ENCODE measurements around the gene LDLRAD4.

LDLRAD4 gene

DNA sequence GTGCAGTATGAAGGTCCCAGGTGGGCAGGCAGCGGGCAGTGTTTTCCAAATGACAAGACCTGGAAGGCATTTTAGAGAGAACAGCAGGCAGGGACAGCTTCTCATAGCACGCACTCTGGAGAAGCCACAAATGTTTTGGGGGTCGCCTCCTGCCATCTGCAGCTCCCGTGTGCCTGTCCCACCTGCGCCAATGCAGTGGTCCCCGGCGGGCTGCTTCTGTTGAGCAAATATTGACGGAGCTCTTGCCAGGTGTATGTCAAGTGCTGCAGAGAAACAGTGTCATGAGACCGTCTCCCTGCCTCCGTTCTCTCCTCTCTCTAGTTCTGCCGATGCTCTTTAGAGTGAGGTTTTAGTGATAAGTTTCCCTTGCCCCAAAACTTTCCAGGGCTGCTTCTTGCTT lies 174.8 kb downstream of the LDLRAD4 start:
- DNase-seq, result peak; percentile 66

DNA sequence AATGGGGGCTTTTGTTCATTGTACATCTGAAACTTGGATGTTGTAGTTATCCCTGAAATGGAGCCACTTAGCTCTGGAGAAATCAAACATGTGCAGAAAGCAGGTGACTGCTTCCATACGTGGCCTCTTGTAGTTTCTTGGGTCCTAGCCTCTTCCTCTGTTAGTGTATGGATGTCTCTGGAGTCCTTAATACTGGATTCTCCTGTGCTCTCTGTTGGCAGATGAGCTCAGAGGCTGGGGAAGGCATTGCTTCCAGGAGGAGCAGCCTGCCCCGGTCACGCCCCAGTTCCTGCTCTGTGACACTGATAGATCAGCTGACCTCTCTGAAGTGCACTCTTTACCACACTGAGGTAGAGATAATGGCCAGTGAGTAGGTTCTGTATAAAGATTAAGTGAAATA lies 176.2 kb downstream of the LDLRAD4 start:
- DNase-seq, result no peak

DNA sequence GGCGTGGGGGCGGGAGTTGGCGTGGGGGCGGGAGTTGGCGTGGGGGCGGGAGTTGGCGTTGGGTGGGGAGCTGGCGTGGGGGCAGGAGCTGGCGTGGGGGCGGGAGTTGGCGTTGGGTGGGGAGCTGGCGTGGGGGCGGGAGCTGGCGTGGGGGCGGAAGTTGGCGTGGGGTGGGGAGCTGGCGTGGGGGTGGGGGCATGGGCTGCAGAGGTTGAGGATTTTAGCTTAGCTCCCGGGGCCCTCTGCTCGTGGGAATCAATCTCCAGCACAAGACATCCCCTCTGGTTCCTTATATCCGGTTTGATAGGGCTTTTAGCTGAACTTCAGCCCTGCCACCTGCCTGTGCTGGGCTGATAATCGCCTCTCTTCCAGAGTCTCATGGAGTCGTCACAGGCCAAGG lies 177.0 kb downstream of the LDLRAD4 start:
- DNase-seq, result no peak

DNA sequence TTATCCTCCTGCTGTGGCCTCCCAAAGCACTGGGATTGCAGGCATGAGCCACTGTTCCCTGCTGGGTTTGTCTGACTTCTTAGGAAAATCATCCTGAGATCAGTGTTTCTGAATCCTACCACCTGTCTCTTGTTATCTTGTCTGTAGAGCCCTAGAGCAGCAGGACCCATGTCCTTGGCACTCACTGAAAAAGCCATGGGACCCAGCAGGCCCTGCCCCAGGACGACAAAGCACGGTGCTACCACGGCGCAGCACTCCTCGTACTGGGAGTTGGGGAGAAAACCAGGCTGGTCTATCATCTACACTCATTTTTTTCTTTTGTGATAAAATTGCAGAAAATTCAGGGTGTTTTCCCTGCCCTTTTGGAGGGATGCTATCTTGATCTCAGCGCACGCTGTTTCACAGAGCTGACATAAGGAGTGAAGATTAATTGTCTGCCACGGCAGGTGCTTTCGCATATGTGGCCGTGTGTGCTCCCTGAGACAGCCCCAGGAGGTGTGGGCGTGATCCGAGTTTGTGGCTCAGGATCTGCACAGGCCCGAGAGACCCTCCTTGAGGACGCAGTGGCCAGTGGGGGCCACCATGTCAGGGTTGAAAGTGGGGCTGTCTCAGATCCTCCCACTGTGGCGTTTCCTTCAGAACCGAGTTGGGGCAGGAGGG lies 179.1 kb downstream of the LDLRAD4 start:
- DNase-seq, result no peak

DNA sequence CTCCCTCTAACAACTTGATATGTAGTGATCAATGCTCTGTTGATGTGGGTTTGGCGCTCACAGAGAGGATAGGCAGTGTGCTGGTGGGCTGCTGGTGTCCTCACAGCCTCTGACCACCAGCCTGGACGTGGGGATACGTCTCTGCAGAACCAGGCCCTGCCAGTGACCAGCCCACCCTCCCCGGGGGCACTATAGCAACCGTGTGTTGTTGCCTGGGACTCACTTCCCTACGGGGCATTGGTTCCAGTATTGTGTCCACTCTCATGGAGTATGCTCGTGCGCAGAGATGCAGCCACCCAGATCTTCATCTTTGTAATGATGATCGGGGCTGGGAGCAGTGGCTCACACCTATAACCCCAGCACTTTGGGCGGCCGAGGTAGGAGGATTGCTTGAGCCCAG lies 180.1 kb downstream of the LDLRAD4 start:
- no peak for DNase-seq

DNA sequence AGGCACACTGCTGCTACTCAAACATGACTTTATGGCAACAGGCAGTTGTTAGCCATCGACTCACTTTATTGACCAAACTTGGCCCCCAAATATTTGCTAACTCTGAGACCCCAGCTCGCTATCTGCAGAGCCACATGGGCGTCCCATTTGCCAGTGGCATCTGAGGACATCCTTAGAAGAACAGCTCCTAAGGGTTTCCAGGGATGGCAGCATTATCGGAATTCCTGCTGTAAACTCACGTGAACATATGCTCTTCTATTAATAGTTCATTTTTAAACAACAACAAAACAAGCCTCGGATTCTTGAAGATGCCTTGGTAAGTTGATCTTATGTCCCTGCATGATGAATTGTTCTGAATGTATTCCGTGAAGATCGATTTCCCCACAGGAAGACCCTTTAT lies 181.0 kb downstream of the LDLRAD4 start:
- DNase-seq, result no peak

DNA sequence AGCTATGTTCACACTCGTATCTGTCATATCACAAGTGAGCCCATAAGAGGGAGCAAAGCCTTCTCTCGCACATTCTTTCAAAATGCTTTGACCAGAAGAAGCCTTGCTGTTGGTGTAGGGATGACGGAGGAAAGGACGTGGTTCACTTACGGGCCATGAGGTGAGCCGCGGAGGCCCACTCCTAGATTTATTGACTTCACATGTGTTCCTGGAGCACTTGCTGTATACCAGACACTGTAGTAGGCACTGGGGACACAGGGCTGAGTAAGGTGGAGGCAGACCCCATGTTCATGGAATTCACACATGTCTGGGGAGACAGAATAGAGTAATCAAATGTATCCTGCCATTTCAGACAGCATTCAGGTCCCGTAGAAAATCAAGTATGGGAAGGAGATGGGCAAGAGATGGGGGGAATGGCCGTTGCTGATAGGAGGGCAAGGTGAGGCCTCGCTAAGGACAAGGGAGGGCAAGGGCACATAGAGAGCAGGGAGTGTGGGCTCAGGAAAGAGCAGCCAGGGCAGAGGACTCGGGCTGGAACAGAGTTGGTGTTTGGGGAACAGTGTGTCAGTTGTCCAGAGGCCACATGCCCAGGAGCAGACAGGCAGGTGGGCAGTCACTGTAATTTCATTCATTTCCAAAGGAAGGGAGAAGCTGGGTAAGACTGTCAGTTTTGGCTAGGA lies 182.2 kb downstream of the LDLRAD4 start:
- DNase-seq, result no peak

DNA sequence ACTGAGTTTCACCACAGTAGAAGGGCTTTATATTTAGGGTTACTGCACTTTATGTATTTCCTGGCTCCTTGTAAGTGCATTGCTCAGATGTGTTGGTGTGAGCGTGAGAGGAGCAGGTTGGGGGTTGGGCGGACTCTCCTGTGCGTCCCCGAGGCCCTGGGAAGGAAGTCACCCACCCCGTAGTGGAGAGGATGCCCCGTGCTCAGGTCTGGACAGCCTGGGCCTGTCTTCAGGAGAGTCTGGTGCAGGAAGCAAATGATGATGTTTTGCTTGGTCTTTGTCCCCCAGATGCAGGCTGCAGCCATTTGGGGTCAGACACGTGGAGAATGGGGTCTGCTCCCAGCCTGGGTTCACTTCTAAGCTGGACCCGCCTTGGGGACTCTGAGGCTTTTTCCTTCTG lies 182.8 kb downstream of the LDLRAD4 start:
- no peak for DNase-seq

DNA sequence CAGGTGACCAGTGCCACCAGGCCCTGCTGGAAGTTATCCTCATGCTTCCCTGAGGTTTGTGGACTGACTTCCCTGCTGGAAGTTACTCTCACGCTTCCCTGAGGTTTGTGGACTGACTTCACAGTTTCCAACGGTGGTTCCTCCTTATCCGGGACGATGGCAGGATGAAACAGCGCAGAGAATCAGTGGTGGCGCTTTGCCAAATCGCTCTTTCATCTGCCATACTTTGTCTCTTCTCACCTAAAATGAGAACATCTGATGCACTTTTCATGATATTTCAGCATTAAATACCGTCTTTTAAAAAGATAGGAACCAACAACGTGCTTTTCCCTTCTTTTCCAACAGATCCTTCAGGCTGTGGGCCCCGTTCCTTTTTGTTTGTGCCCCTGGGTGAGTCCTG lies 183.3 kb downstream of the LDLRAD4 start:
- no peak for DNase-seq

DNA sequence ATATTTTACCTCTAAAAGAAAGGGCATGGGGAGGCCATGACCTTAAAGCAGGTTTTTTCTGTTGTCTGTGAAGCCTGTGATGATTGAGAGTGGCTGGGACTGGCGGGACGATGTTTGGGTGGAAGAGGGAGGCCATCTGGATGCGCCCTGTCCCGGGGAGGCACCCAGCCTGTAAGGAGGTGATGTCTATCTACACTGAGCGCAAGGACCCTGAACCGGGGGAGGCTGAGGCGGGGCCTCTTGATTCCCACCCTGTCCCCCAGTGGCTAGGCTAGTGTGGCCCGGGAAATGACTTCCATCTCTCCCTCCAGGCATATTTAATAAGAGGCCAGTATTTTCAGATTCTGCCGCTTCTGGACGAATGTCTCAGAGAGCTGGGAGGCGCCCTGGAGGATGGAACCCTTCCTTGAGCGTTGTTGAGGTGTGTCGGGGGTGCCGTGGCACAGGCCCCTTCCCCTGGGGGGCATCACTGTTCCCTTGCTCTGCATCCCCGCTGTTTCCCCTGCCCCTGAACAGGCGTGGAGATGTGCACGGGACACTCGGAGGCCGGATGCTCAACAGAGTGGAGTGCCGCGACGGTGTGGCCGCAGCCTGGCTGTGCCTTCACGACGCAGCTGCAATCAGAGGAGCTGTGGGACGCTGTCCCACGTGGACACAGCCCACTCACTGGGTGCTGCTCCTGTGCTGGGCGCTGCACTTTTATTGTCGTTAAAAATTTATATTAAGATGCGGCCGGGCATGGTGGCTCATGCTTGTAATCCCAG lies 185.4 kb downstream of the LDLRAD4 start:
- no peak for DNase-seq

DNA sequence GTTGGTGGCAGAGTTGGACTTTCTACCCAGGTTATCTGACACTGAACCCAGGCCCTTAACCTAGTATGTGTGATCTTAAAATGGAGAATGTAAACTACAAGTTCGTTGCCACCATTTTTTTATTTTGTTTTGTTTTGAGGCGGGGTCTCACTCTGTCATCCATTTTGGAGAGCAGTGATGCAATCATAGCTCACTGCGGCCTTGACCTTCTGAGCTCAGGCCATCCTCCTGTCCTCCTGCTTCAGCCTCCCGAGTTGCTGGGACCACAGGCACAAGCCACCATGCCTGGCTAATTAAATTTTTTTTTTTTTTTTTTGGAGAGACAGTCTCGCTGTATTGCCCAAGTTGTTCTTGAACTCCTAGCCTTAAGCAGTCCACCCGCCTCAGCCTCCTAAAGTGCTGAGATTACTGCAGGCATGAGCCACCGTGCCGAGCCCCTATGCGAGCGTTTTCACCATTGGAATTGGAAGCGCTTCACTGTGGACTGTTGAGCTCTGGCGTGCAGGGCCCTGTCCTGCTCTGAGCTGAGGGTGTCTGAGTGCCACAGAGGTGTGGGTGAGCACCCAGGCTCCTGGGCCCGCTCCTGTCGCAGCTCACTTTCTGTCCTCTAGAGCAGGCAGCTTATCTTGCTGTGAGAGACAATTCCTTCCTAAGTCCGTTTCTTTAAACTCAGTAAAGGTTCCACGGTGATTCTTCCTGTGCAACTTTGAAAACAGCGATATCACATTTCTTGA lies 186.9 kb downstream of the LDLRAD4 start:
- DNase-seq, result no peak

DNA sequence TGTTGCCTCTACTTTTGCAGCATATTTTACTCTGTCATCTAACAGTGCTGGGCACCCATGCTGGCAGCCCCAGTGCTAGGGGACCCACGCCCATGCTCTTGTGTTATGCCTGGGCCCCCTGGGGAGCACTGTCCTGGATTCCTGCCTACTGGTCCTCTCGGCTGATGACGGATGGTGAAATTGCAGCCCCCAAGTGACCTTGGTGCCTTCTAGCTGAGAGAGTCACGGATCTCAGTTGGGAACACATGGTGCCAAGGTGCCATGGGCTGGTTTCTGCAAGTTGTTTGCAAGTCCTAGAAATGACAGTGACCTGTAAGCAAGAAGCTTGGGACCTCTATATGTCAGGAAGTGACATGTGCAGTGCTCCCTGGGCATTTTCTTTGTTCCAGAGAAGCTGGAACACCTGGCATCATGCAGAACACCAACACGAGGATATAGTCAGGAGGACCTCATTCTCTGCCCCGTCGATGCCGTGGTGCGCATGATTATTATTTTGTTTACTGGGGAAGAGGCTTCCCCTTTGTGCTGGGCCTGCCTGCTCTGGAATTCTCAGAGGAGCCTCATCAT lies 187.6 kb downstream of the LDLRAD4 start:
- no peak for DNase-seq

DNA sequence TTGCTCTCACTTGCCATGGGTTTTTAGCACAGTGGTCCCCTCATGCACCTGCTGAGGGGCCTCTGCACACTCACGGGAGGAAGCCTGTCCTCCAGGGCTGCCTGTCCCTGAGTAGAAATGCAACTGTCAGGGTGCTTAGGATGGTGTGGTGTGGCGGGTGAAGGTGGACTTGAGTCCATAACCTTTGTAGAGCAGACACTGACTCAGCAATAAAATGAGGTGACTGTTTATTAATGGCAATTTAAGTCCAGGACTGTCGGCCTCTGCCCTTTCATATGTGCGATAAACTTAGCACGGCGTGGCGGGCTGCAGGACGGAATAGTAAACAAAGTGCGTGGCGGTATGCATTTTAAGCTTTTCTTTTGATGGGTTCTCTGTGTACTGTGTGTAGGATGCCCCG lies 188.2 kb downstream of the LDLRAD4 start:
- no peak for DNase-seq

DNA sequence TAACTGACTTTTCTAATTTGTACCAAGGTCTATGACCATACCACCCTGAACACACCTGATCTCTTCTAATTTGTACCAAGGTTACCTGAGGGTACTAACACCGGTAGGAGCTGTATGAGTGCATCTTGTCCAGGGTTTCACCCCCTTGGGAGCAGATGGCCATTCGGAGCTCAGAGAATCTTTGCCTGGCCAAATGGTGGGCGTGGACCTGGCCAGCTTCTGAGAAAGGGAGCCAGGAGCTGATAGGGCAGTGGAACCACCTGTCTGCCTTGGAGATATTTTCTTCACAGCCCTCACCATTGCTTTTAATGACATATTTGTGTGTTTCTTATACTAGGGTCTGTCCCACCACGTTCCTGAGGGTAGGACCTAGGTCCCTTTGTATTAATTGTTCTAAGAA lies 188.9 kb downstream of the LDLRAD4 start:
- DNase-seq, result no peak

DNA sequence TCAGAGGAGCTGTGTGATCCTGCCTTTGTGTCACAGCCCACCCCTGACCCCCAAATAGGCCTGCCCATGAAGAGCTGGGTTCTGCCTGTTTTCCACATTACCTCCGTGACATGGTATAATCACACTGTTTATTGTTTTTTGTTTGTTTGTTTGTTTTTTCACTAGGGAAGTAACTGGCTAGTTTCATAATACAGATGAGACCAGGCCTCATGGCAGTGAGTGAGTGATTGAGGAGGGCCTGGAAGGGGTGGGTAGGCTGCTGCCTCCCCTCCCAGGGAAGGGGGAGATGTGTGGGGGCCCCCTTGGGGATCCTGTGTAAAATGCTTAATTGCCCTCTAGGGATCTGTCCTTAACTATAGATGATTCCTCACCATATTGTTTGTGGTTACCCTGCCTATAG lies 190.5 kb downstream of the LDLRAD4 start:
- no peak for DNase-seq

DNA sequence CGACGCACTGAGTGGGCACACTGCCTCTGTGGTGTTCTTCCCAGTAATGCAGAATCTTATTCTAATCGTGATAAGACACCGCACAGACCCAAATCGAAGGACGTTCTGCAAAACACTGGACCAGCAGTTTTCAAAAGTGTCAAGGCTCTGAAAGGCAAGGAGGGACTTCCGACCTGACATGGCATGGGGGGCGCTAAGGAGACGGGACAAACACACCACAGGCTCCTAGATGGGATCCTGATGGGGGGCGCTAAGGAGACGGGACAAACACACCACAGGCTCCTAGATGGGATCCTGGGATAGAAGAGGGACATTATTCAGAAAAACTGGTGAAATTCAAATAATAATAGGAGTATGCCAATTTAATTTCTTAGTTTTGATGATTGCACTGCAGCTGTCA lies 191.4 kb downstream of the LDLRAD4 start:
- no peak for DNase-seq

DNA sequence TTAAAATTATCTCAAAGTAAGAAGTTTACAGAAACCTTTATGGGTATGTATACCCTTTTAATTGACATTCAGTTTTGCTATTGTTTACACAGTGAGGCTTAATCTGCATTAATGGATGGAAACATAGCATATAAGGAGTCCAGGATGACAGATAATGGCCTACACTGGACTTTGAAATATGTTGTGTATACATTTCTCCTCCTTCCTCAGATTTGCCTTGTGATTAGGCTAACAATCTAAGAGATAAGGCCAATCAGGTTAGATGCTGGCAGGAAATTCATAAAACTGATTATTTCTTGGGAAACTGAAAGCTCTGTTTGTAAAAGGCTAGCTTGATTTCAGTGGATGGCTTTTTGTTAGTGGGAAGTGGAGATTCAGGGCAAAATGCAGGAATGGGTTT lies 191.9 kb downstream of the LDLRAD4 start:
- DNase-seq, result no peak

DNA sequence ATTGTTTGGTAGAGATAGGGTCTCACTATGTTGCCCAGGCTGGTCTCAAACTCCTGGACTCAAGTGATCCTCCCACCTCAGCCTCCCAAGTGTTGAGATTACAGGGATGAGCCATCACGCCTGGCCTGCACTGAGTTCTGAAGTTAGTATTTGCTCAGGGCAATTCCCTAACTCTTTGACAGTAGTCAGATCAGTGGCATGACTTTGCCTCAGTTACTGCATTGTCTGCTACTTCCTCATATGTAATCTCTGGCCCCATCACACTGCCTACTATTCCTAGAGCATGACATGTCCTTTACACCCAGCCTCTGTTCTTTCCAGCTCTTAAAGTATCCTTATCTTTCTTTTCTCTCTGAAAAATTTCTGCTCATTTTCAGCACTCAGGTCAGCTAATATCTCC lies 193.5 kb downstream of the LDLRAD4 start:
- DNase-seq, result no peak

DNA sequence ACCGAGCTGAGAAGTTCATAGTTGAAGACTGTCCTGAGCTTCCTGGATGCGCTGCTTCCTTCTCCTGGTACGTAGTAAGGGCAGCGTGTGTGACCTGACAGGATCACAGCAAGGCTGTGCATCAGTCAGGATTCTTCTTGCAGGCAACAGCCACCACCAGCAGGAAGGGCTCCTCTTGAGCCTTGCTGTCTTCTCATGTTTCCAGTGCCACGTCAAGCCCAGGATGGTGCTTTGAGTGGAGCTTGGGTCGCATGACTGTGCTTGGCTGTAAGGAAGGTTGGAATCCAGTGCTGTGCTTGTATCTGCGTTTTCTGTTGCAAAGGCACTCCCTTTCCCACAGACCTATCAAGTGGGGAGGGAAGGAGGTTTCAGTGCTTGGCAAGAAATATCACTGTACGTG lies 194.3 kb downstream of the LDLRAD4 start:
- no peak for DNase-seq

DNA sequence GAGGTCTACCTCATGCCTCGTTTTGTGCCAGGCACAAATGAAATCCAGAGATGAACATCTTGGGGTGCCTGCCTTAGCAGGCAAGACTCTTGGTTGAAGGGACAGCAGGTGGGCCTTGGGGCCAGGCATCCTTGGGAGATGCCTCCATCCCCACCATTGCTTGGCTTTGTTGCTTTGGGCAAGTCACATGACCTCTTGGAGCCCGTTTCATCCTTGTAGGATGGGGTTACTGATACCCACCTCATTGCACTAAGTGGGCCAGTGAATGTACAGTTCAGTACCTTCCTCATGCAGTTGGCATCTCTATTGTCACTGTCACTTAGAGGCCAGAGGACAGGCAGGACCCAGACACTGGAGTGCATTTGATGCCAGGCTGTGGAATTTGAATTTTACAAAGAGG lies 195.5 kb downstream of the LDLRAD4 start:
- DNase-seq, result no peak

DNA sequence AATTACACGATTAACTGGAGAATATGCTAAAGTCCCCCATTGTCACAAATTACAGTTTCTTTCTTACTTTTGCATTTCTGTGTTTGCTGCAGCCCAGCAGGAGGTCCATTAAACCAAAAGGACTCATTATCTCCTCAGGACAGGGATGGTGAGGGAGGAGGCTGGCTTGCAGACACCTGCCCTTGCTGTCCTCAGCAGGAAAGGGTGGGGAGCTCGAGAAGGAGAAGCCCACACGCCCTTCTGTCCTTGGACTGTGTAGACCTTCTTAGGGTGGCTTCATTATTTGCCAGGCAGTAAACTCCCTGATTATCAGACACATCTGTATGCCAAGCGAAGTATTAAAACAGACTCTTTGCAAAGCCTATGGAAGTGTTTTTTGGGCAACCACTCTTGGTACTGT lies 196.0 kb downstream of the LDLRAD4 start:
- no peak for DNase-seq

DNA sequence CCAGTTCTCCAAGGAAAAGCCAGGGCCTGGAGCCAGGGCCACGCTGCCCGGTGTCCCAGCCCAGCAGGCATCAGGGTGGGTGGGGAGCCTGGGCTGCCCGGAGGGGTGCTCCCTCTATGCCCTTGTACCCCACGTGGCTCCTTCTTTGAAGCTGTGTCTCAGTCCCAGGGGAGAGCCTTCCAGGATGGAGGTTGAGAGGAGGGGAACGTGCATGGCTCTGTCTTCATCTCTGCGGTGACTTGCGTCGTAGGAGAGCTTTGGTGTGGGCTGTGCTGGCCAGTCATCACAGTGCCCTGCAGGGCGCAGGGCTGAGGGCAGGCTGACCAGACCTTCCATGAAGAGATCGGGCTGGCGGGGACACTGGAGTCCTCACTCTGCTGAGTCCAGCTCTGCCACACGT lies 197.2 kb downstream of the LDLRAD4 start:
- DNase-seq, result no peak

DNA sequence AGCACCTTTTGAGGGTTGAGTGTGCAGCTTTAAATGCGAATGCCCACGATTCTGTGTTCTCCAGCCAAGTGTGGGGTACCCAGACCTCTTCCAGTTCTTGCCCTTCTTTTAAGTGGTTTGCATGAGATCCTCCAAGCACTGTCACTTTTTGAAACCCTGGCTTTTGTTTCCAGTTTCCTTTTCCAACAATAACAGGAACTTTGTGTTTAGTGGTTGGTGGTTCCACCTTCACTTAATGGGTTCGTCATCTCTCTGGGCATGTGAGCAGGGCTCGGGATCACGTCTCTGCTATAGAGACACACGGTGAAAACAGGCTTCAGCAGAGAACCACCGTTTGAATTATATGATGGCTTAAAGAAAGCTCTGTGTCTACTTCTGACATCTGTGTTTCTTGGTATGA lies 197.6 kb downstream of the LDLRAD4 start:
- DNase-seq, result no peak
